Islet of Langerhans (tissue), 1 donor: Measurements from ENCODE around the gene LAMA2.

Experiments used
- FAIRE-seq: peaks from one replicate; lab custom pipeline; 2011; peaks lifted over from hg19 to GRCh38; lab: Jason Lieb, UNC

The LAMA2 gene

DNA sequence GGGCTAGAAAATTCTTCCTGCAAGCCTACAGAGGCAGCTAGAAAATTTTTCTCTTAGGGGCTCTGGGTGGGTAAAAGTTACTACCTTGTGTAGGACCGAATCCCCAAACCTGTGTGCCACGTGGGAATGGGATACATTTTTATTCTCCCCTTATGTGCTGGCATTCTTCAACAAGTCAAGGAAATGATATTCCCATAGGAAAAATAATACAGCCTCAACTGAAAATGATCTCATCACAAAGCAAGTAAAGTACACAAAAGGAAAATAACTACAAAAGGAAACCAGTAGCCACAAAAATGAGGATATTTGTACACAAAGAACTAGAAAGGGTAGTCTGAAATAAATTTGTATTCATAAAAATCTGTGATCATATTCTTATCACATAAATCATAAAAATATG is 298.1 kb downstream of the LAMA2 start:
- no peak for FAIRE-seq

DNA sequence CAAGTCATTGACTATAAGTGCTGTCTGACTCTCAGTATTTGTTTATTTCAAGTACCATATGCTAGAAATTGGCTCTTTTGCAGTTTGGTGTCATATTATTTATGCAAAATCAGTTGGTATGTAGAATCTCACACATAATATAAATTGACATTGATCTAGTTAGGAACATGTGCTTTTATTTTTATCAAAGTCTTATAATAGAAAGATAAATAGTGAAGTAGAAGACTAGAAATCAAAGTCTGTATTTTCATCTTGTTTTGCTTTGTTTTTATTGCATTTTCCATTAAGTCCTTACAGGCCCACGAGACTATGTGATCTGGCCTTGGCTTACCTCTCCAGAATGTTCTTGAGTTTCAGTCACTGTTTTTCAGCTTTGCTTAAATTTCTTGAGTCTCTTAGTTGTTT is 300.3 kb downstream of the LAMA2 start:
- FAIRE-seq = no peak

GRCh38 chr6:129183681-129184301 is 300.9 kb downstream of the LAMA2 start:
- FAIRE-seq = no peak

DNA sequence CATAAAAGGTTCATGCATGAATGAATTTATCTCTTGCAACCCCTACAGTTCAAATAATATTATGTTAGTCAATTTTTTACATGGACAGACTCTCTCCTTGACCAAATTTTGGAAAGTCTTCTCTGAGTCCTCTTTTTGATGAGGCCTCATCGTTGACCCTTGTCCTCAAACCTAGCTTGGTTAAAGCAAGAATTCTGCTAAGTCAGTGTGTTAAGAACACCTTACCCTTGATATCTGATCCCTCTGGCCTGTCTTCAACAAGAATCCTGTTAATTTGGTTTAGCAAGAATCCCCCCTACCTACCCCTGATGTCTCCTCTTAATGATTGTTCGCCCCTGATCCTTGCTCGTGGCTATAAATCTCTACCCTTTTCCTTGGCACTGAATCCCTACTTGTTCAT is 301.4 kb downstream of the LAMA2 start:
- FAIRE-seq = no peak

DNA sequence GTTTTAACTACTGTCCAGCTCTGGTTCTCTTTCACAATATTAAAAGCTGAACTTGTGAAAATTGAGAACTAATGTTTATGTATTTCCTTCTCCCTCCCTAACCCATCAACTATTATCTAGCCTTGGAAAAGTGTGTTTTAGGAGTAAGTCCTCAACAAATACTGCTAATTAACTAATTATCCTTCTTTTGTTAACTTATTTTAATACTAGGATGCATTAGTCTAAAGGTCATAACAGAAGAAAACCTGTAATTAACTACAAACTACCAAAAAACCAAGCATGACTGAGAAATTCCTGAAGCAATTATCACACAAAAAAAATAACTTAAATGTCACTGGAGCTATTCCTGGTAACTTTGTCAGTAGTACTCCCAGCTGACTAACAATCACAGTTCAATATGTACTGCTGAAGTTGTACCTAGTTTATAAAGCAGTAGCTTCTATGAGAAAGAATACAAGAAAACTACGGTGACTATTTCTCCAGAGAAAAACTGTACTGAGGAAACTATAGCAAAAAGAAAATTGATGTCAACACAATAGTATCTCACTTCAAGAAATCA is 301.9 kb downstream of the LAMA2 start:
- FAIRE-seq = no peak

GRCh38 chr6:129186988-129187387 is 304.1 kb downstream of the LAMA2 start:
- FAIRE-seq = no peak

DNA sequence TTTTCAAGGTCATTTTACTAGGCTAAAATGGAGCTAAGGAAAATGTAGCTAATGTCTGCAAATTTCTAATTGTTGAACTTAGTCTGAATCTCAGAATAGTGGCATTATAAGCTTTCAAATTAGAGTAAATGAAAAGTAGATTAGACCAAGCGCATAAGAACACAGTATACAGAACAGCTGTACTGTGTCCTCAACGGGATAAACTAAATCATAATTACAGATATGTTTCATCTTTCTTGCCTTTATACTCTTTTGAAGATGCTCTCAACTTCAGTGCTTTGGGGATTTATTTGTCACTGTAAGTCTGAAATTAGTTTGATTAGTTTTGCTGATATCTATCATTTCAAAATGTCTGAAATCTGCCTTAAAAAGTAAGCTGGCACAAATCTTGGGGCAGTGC is 305.4 kb downstream of the LAMA2 start:
- no peak for FAIRE-seq

DNA sequence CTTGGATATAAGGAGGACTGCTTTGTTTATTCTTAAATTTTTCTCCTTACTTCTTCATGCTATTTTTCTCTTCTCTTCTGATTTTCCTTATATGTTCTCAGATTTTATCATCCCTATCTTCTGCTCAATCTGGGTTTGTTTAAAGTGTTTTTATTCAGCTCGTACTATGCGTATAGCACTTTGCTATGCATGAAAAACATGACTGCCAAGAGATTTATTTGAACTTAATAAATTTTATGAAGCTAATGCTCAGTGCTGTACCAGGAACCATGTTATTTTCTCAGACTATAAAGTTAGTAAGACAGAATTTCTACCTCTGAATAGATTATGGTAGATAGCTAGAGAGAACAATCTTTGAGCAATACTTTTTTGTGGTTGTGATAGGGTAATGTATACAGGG is 305.9 kb downstream of the LAMA2 start:
- no peak for FAIRE-seq

- FAIRE-seq = no peak
Measured at GRCh38 chr6:129189266-129189665, 306.3 kb downstream of the LAMA2 start.

DNA sequence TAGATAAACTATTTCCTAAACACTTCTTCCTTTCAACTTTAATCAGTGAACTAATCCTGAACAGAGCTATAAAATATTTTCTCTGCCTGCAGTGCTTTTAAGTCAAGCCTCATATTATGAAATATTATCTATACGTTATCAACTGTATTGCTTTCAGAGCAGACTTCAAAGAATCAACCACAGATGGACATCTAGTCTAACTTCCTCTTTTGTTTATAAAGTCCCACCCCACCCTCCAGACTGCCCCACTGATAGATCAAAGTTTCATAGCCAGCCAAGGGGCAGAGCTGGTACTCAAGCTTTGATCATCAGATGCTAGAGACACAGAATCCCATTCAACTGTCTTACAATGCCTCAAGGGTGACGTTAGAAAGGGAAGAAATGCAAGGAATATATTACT is 308.3 kb downstream of the LAMA2 start:
- no peak for FAIRE-seq

- no peak for FAIRE-seq
Measured at GRCh38 chr6:129192458-129192989, 309.6 kb downstream of the LAMA2 start.

- FAIRE-seq = no peak
Measured at GRCh38 chr6:129194306-129194941, 311.5 kb downstream of the LAMA2 start.

- FAIRE-seq = no peak
Measured at GRCh38 chr6:129195161-129195560, 312.2 kb downstream of the LAMA2 start.

DNA sequence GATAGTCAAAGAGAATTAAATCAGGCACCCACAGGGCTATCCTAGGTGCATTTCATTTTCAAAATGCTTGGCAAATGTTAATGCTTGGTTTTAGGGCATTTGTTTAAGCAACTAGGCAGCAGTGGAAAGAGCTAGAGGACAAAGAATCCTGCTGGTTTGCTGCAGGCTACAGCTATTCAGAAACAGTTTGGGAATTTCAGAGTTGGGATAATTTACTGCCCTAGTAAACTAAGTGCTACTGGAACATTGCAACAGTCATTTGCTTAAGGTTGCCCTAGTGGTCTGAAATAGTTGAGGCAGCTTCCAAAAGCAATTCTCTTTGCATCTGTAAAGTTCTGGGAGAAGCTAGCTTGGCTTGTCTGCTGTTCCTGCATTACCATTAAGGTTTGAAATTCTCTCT is 312.7 kb downstream of the LAMA2 start:
- no peak for FAIRE-seq

DNA sequence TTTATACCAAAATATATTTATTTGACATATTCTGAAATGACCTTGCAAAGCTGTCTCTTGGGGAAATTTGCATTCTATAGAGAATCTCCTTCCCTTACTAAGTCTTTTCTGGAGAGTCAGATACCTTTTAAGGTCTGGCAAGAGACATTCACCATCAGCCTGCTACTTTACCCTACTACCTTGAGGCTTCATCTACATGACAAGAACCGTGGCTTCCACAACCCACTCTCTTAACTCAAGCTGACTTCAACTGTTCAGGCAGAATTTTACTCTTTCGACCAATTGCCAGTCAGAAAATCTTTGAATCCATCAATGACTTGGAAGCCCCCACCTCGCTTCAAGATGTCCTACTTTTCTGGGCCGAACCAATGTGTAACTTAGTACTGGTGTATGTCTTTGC is 314.2 kb downstream of the LAMA2 start:
- FAIRE-seq = no peak

DNA sequence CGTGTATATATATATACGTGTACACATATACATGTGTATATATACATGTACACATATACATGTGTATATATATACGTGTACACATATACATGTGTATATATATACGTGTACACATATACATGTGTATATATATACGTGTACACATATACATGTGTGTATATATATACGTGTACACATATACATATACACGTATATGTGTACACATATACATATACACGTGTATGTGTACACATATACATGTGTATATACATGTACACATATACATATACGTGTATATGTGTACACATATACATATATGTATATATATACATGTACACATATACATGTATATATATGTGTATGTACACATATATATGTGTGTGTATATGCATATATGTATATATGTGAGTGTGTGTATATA is 317.2 kb downstream of the LAMA2 start:
- no peak for FAIRE-seq

- no peak for FAIRE-seq
Measured at GRCh38 chr6:129203190-129203900, 320.4 kb downstream of the LAMA2 start.

DNA sequence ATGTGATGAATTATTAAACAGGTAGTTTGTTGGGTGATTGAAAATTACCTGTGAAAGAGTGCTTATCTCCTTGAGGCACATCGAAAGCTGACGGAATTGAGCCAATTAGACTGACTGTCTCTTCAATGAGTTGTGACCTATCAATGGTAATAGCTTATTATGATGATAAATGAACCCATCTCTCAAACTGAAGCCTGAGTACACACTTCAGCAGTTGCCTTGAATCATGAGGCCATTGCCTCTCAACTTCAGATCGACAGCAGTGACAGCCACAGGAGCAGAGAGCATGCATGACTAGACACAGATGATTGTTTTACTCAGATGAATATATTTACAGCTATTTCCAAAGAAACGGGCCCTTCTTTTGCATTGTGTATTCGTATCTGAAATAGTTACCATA is 323.9 kb downstream of the LAMA2 start:
- FAIRE-seq = no peak

DNA sequence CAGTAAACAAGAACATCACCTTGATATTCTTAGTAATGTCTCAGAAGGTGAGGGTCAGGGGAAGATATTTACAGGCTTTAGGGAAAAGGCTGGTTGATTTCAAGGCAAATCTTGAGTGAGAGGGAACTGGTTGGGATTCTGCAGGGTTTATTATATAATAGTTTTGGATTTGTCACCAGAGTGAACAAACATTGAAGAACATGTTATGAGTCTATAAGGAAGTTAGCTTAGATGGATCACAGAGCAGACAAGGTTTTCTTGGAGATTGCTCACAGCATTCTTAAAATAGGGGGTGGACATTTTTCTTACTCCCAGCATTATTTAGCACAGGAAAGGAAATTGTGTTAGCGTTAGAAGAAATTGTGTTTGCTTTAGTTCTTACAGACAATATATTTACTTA is 324.9 kb downstream of the LAMA2 start:
- no peak for FAIRE-seq

DNA sequence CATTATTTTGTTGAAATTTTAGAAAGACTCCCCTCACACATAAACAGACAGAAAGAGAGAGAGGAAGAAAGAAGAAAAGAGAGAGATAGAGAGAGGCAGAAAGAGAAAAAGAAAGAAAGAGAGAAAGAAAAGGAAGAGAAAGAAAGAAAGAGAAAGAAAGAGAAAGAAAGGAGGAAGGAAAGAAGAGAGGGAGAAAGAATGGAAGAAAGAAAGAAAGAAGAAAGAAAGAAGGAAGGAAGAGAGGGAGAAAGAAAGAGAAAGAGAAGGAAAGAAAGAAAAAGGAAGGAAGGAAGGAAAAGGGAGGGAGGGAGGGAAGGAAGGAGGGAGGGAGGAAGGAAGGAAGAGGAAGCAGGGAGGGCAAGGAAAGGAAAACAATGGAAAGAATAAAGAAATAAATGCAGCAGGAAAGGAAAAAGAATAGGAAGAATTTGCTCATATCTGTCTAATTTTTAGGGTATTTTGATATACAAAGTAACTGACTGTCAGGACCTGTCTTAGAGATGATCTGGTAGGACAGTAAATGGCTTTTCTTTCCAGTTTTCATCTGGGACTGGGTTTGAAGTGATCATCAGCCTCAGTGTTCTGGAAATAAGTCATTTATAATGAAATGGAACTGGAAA is 325.6 kb downstream of the LAMA2 start:
- FAIRE-seq = no peak

GRCh38 chr6:129209355-129209754 is 326.4 kb downstream of the LAMA2 start:
- FAIRE-seq = no peak

DNA sequence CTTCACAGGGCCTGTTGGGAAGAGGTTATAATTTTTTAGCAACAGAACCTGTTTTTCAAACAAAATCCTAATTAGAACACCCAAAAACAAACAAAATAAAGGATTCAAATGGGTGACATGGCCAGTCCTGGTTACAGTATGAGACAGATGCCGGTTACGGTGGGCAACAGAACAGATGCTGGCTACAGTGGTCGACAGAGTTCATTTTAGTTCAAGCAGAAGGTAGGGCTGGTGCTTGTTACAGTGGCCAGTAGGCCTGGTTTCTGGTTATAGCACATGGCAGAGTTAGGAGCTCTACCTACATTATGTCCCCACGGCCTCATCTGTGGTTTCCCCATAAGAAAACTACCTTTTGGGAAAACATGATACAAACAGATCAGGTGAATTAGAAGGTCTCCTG is 327.7 kb downstream of the LAMA2 start:
- no peak for FAIRE-seq

DNA sequence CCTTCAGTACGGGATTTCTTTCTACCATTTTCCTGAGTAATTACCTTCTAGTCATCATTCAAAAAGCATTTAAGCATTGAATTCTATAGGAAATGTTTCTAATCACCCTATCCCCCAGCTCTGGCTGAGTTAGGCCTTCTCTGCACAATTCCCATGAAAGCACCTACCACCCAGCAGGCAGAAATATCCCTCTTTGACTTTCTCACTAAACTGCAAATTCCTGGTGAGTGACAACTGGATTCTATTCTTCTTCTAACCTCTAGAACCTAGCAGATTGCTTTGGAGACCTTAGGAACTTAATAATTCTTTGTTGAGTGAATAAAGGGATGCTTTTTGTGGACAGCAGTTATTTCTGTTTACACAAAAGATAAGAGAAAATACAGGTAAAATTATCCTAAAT is 328.7 kb downstream of the LAMA2 start:
- no peak for FAIRE-seq
